A549 treated with GW870086 at 1 μM for 4 hours (cell line): ENCODE results near the gene NUBP2. TPM values are rescaled to one million over a fixed set of nuclear protein-coding genes. Genes with fewer than 3 reads are reported as not detected.

ENCODE experiments used
- total RNA-seq: library from RNA; stranded (reverse); fragments of 200-300 nt; extraction: Qiagen RNA extraction; gene quantifications from 5 replicates; pipeline ENCODE4 v1.2.3, GENCODE V29; 2022; ENCODE audit warnings: low read depth

NUBP2 gene
- 59.4 to 85.3 TPM (median 79.7 TPM) in 5 replicates for total RNA-seq

DNA sequence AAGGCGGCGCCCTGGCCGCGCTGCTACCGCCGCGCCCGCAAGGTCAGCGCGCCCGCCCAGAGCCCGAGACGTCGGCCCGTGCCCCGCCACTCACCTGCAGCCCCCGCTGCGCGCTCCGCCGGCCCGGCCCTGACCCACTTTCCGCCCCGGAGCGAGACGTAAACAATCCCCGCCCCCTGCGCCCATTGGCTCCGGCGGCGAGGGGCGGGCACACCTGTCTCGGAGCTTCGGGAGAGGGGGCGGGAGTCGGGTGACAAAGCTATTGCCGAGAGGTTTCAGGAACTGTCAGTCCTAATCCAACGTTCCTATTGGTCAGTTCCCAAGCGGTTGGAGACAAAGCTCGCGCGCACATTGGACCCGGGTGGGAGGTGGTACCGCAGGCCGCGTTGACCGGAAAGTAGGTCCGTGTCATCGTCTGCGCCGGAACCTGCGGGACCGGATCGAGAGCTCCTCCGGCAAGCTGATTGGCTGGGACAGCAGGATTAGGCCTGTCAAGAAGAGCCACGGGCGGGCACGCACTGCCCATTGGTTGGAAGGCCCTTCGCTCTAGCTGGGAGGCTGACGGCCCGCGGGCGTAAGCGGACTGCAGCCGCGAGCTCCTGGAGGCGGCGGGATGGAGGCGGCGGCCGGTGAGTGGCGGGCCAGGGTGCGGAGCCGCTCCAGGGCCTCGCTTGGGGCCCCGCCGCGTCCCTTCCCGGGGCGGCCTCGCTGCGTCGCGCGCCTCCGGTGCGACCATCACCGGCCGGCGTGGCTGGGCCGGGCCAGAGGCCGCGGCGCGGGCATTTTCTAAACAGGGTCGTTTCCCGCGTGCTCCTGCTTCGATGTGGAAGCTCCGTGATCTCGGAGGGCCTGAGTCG is at the start of gene NUBP2, which contains the start of gene SPSB3:
Gene NUBP2, plus strand, starts transcription at position 553 of the 857 bp plus-strand sequence. Its CDS starts 61 bp downstream, at position 614.
Gene SPSB3, minus strand, starts transcription at position 164 of the 857 bp plus-strand sequence. CDS start 1,088 bp downstream, outside the sequence.

DNA sequence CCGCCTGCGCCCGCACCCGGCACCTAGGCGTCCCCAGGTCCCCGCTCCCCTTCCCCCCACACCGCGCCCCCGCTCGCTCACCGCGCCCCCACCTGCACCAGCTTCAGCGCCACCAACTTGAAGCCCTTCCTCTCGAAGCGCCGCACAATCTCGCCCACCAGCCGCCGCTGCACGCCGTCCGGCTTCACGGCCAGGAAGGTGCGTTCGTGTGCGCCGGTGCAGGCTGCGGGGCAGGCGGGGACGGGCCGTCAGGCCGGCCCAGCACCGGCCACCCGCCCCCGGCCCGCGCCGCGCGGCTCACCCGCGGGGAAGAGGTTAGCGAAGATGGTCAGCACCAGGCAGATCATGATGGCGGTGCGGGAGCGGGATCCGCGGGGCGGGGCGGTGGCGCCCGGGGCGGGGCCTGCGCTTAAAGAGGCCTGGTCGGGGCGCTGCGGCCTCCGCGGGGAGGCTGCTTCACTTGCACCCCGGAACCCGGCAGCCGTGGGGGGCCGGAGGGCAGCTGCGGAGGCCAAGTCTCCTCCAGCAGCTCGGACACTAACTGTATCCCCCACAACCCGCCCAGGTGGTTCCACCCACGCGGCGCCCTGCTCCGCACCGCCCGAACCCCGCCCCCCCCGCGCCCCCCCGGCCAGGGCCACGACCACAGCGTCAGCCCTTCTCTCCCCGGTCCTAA is 11.4 kb upstream of the NUBP2 start, which contains the start of gene NME3:
Gene NME3, minus strand, starts transcription at position 356 of the 676 bp plus-strand sequence. Its CDS starts 9 bp downstream, at position 347.

GRCh38 chr16:1772362-1772907 is 10.3 kb upstream of the NUBP2 start, which contains the start of gene EME2:
Gene EME2 (plus strand): TSS chr16:1772810. CDS start chr16:1773228, 418 bp downstream.

GRCh38 chr16:1772908-1773702 is 9.7 kb upstream of the NUBP2 start, which contains the start of gene MRPS34:
Gene MRPS34 (minus strand): TSS chr16:1773134. CDS start chr16:1773119, 15 bp downstream.

DNA sequence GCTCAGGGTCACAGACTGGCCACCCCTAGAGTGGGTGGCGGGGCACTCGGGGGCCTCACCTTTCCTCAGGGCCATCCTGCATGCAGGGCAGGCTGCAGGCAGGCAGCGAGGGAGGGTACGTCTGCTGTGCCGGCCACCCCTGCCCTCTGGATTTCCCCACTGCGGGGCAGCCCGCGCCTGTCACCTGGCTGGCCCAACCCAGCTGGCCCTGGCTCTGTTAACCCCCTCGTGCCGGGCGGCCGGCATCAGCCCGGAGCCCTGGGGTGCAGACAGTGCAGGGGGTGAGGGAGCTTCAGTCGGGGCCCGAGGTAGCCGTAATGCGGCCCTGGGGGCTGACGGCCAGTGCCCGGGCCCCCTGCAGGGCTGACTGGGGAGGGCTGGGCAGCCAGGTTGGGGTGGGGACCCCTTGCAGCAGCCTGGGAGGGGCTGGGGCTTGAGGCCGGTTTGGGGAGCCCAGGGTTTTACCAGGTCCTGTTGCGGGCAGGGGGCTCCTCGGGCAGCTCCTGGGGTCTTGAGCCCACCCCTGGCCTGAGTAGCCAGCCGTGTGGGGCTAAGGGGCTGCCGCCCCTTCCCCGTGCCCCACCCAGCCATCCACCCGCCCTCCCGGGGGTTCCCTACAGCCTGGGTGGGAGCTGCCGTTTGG is 10.9 kb downstream of the NUBP2 start, which contains the start of gene IGFALS:
Gene IGFALS, minus strand, starts transcription at position 128 of the 643 bp plus-strand sequence. Its CDS starts 53 bp downstream, at position 75.

DNA sequence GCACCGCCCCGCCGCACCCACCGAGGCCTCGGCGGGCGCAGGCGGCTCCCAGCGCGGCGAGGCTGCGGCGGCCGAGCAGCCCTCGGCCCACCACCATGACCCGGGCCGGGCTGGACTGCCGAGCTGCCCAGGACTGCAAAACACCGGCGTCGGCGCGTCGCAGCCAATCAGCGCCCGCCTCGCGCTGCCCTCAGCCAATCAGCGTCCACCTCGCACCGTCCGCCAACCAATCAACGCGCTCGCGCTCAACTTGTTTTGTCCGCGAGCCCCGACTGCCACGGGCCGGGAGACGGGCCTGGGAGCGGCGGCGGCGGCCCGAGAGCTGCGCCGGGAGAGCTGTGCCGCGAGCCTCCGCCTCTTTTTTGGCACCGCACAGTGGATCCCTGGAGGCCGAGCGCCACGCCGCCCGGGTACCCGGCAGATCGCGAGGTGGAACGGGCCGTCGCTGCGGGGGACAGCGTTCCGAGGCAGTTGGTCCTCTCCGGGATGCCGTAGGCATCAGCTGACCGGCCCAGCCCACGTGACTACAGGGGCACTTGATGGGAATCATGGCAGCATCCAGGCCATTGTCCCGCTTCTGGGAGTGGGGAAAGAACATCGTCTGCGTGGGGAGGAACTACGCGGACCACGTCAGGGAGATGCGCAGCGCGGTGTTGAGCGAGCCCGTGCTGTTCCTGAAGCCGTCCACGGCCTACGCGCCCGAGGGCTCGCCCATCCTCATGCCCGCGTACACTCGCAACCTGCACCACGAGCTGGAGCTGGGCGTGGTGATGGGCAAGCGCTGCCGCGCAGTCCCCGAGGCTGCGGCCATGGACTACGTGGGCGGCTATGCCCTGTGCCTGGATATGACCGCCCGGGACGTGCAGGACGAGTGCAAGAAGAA is 44.2 kb downstream of the NUBP2 start, which contains the start of the genes FAHD1 and HAGH:
Gene FAHD1, plus strand, starts transcription at position 516 of the 883 bp plus-strand sequence. Its CDS starts 33 bp downstream, at position 549.
Gene HAGH, minus strand, starts transcription at position 135 of the 883 bp plus-strand sequence. Its CDS starts 38 bp downstream, at position 97.

Other genes with a start within 250 kb of the NUBP2 start
- 0.07 to 0.08 TPM in 2 of 5 replicates, not detected in the others for gene TMEM204, start 249.3 kb upstream of the NUBP2 start, total RNA-seq
- gene IFT140, start 170.9 kb upstream of the NUBP2 start, total RNA-seq = 6.4 to 9.2 TPM (median 8.6 TPM) in 5 replicates
- gene CRAMP1, start 170.6 kb upstream of the NUBP2 start, total RNA-seq = 11.8 to 17.6 TPM (median 16.9 TPM) in 5 replicates
- 172 to 195 TPM (median 191 TPM) in 5 replicates for gene JPT2, start 104.7 kb upstream of the NUBP2 start, total RNA-seq
- gene MAPK8IP3, start 76.8 kb upstream of the NUBP2 start, total RNA-seq = 46.6 to 69.5 TPM (median 57.9 TPM) in 5 replicates
- gene NME3, start 11.4 kb upstream of the NUBP2 start, total RNA-seq = 36.1 to 62.1 TPM (median 56.3 TPM) in 5 replicates
- gene EME2, start 10.2 kb upstream of the NUBP2 start, total RNA-seq = 6.5 to 12.4 TPM (median 10.3 TPM) in 5 replicates
- 165 to 272 TPM (median 249 TPM) in 5 replicates for gene MRPS34, start 9.8 kb upstream of the NUBP2 start, total RNA-seq
- gene SPSB3, start 389 bp upstream of the NUBP2 start, total RNA-seq = 14.6 to 24.6 TPM (median 23.2 TPM) in 5 replicates
- 0.06 TPM in 1 of 5 replicates, not detected in the others for gene IGFALS, start 10.7 kb downstream of the NUBP2 start, total RNA-seq
- gene HAGH, start 43.9 kb downstream of the NUBP2 start, total RNA-seq = 61.5 to 70.0 TPM (median 66.3 TPM) in 5 replicates
- gene FAHD1, start 44.2 kb downstream of the NUBP2 start, total RNA-seq = 46.1 to 51.7 TPM (median 46.8 TPM) in 5 replicates
- 1.2 to 2.1 TPM (median 1.5 TPM) in 5 replicates for gene MEIOB, start 89.2 kb downstream of the NUBP2 start, total RNA-seq
- 1.4 to 2.7 TPM (median 2.2 TPM) in 5 replicates for gene HS3ST6, start 135.5 kb downstream of the NUBP2 start, total RNA-seq
- gene MSRB1, start 160.2 kb downstream of the NUBP2 start, total RNA-seq = 33.4 to 43.1 TPM (median 40.4 TPM) in 5 replicates
- 0.13 to 0.21 TPM in 2 of 5 replicates, not detected in the others for gene RPL3L, start 171.7 kb downstream of the NUBP2 start, total RNA-seq
- 238 to 320 TPM (median 255 TPM) in 5 replicates for gene NDUFB10, start 176.6 kb downstream of the NUBP2 start, total RNA-seq
- 4,023 to 5,272 TPM (median 5,225 TPM) in 5 replicates for gene RPS2, start 181.9 kb downstream of the NUBP2 start, total RNA-seq
- not detected in 5 replicates for gene RNF151, start 183.9 kb downstream of the NUBP2 start, total RNA-seq
- gene TBL3, start 189.1 kb downstream of the NUBP2 start, total RNA-seq = 28.5 to 41.0 TPM (median 37.8 TPM) in 5 replicates
- 0.25 to 0.58 TPM (median 0.37 TPM) in 3 of 5 replicates, not detected in the others for gene NOXO1, start 198.5 kb downstream of the NUBP2 start, total RNA-seq
- gene GFER, start 201.2 kb downstream of the NUBP2 start, total RNA-seq = 21.9 to 49.2 TPM (median 39.8 TPM) in 5 replicates
- 5.5 to 8.3 TPM (median 8.1 TPM) in 5 replicates for gene SYNGR3, start 207.0 kb downstream of the NUBP2 start, total RNA-seq
- gene ZNF598, start 226.9 kb downstream of the NUBP2 start, total RNA-seq = 43.7 to 60.1 TPM (median 56.5 TPM) in 5 replicates
- gene NPW, start 236.8 kb downstream of the NUBP2 start, total RNA-seq = 0.44 to 1.7 TPM (median 0.85 TPM) in 5 replicates
- gene NHERF2, start 243.9 kb downstream of the NUBP2 start, total RNA-seq = 48.2 to 73.8 TPM (median 68.4 TPM) in 5 replicates